NT2/D1 (cell line): ENCODE data around the gene MAP3K3.
A peak's percentile ranks its signal among the peaks of the same experiment; 100 is the strongest.

Experiments used
- DNase-seq: peaks from one replicate; pipeline ENCODE4 v3.0.0-alpha.2; 2011; ENCODE audit warnings: low read depth, low spot score
- H3K27me3 ChIP-seq: 2 replicates; pipeline ENCODE4 v1.6.0; 2011; ENCODE audit warnings: mild to moderate bottlenecking; ENCODE audit not compliant: insufficient read length, insufficient read depth
- H3K36me3 ChIP-seq: 2 replicates; pipeline ENCODE4 v1.6.1; 2011; ENCODE audit warnings: mild to moderate bottlenecking, low read length, mixed read lengths; ENCODE audit not compliant: insufficient read depth, insufficient read length
- H3K4me1 ChIP-seq: 2 replicates; pipeline ENCODE4 v1.5.1; 2011; ENCODE audit not compliant: insufficient read depth, insufficient read length
- H3K4me3 ChIP-seq: 2 replicates; pipeline ENCODE4 v1.5.1; 2011; ENCODE audit warnings: low read depth; ENCODE audit not compliant: insufficient read length
- H3K9ac ChIP-seq: 2 replicates; pipeline ENCODE4 v1.6.0; 2011; ENCODE audit warnings: low read depth; ENCODE audit not compliant: insufficient read length
- H3K9me3 ChIP-seq: 2 replicates; pipeline ENCODE4 v1.5.1; 2011; ENCODE audit warnings: mild to moderate bottlenecking, low read length; ENCODE audit not compliant: insufficient read depth
- SUZ12 ChIP-seq: IDR thresholded peaks from 2 replicates; pipeline ENCODE4 v1.6.1; 2011; ENCODE audit not compliant: insufficient read length, insufficient read depth; ENCODE audit errors: extremely low read depth
- YY1 ChIP-seq: IDR thresholded peaks from 2 replicates; pipeline ENCODE4 v1.6.1; 2011; ENCODE audit not compliant: insufficient read length, insufficient read depth
- ZNF274 ChIP-seq: IDR thresholded peaks from 2 replicates; pipeline ENCODE4 v1.6.1; 2011; ENCODE audit warnings: mild to moderate bottlenecking, low read depth, low read length

Gene MAP3K3

GRCh38 chr17:63621684-63622573, at the start of gene MAP3K3:
MAP3K3 (plus strand) TSS chr17:63622417; CDS start chr17:63622760, 343 bp downstream.
- H3K4me3 ChIP-seq, result peak within 1 kb of the TSS; percentile 76
- no peaks in the 10 kb centered on the region for H3K9me3 ChIP-seq
- TF ChIP-seq ZNF274, result no peak
- no peak for TF ChIP-seq YY1
- no peak for TF ChIP-seq SUZ12
- no peaks in the 10 kb centered on the region for H3K27me3 ChIP-seq
- no peaks in the 10 kb centered on the region for H3K4me1 ChIP-seq
- no peaks in the 10 kb centered on the region for H3K36me3 ChIP-seq
- DNase-seq, result peak; percentile 97
- peak within 1 kb of the TSS; percentile 91 for H3K9ac ChIP-seq

- Histone ChIP-seq H3K9ac (no peak overlapping the region), H3K4me3 (no peak overlapping the region), H3K27me3 (no peaks in the 10 kb centered on the region), H3K36me3 (peaks cover 25% of the 10 kb centered on the region), H3K9me3 (no peaks in the 10 kb centered on the region), H3K4me1 (no peaks in the 10 kb centered on the region)
- DNase-seq, result no peak
- TF ChIP-seq YY1 (no peak), SUZ12 (no peak), ZNF274 (no peak)
Observed at GRCh38 chr17:63573634-63574033, 48.6 kb upstream of the MAP3K3 start.

- H3K4me1 ChIP-seq, result no peaks in the 10 kb centered on the region
- no peak overlapping the region for H3K9ac ChIP-seq
- H3K9me3 ChIP-seq, result no peaks in the 10 kb centered on the region
- H3K36me3 ChIP-seq, result peaks cover 54% of the 10 kb centered on the region
- H3K27me3 ChIP-seq, result no peaks in the 10 kb centered on the region
- DNase-seq, result no peak
- TF ChIP-seq SUZ12 (no peak), ZNF274 (no peak), YY1 (no peak)
- H3K4me3 ChIP-seq, result no peak overlapping the region
Observed at GRCh38 chr17:63578027-63578768, 44.0 kb upstream of the MAP3K3 start.

- peaks cover 59% of the 10 kb centered on the region for H3K36me3 ChIP-seq
- no peak overlapping the region for H3K4me3 ChIP-seq
- no peak overlapping the region for H3K9ac ChIP-seq
- H3K27me3 ChIP-seq, result no peaks in the 10 kb centered on the region
- TF ChIP-seq SUZ12 (no peak), YY1 (no peak), ZNF274 (no peak)
- DNase-seq, result no peak
- H3K4me1 ChIP-seq, result no peaks in the 10 kb centered on the region
- H3K9me3 ChIP-seq, result no peaks in the 10 kb centered on the region
Observed at GRCh38 chr17:63578769-63579111, 43.5 kb upstream of the MAP3K3 start.

GRCh38 chr17:63579633-63580032, 42.6 kb upstream of the MAP3K3 start:
- H3K9ac ChIP-seq, result no peak overlapping the region
- TF ChIP-seq SUZ12 (no peak), YY1 (no peak), ZNF274 (no peak)
- no peaks in the 10 kb centered on the region for H3K9me3 ChIP-seq
- no peaks in the 10 kb centered on the region for H3K4me1 ChIP-seq
- peaks cover 67% of the 10 kb centered on the region for H3K36me3 ChIP-seq
- H3K4me3 ChIP-seq, result no peak overlapping the region
- no peaks in the 10 kb centered on the region for H3K27me3 ChIP-seq
- no peak for DNase-seq

- no peaks in the 10 kb centered on the region for H3K27me3 ChIP-seq
- H3K36me3 ChIP-seq, result peaks cover 85% of the 10 kb centered on the region
- H3K9me3 ChIP-seq, result no peaks in the 10 kb centered on the region
- H3K4me3 ChIP-seq, result no peak overlapping the region
- TF ChIP-seq ZNF274, result no peak
- no peak for TF ChIP-seq YY1
- no peak for TF ChIP-seq SUZ12
- H3K9ac ChIP-seq, result no peak overlapping the region
- no peaks in the 10 kb centered on the region for H3K4me1 ChIP-seq
- no peak for DNase-seq
Observed at GRCh38 chr17:63587770-63588169, 34.4 kb upstream of the MAP3K3 start.

GRCh38 chr17:63588797-63589196, 33.4 kb upstream of the MAP3K3 start:
- Histone ChIP-seq H3K4me1 (no peaks in the 10 kb centered on the region), H3K4me3 (no peak overlapping the region), H3K9me3 (no peaks in the 10 kb centered on the region), H3K27me3 (no peaks in the 10 kb centered on the region), H3K9ac (no peak overlapping the region), H3K36me3 (peaks cover 81% of the 10 kb centered on the region)
- no peak for DNase-seq
- TF ChIP-seq ZNF274 (no peak), SUZ12 (no peak), YY1 (no peak)
